CD14-positive monocyte (primary cell): ENCODE data around the gene MRPL34. TPM values are rescaled to one million over a fixed set of nuclear protein-coding genes. Genes with fewer than 3 reads are reported as not detected.

Experiments used
- DNase-seq, 3 donors: peaks; one replicate each; pipeline ENCODE4 v3.0.0-alpha.2; 2011 to 2022
- H2AFZ ChIP-seq: 2 replicates; pipeline ENCODE4 v1.6.0; 2012; ENCODE audit warnings: mild to moderate bottlenecking, low read depth, low read length, inconsistent platforms; ENCODE audit not compliant: insufficient read depth, poor library complexity, severe bottlenecking
- H3K27ac ChIP-seq, 2 donors: 1 replicate in 1 of 2; 2 replicates in 1 of 2; pipeline ENCODE4 v1.5.1; 2012 to 2013; ENCODE audit warnings: low read length in 2 of 2, control low read depth in 1 of 2, inconsistent platforms in 1 of 2, low read depth in 1 of 2, mild to moderate bottlenecking in 1 of 2
- H3K27me3 ChIP-seq, 2 donors: one replicate each; pipeline versions ENCODE4 v1.6.0 to v1.6.1; 2011 to 2013; ENCODE audit warnings: low read length in 2 of 2; ENCODE audit not compliant: control insufficient read depth in 2 of 2, insufficient read depth in 2 of 2
- H3K36me3 ChIP-seq, 2 donors: replicated peaks in 1 of 2; 1 replicate in 1 of 2; 2 replicates in 1 of 2; pipeline versions ENCODE4 v1.5.1 to v1.6.1; 2012 to 2013; ENCODE audit warnings: low read length in 2 of 2, control low read depth in 1 of 2, inconsistent platforms in 1 of 2, mild to moderate bottlenecking in 1 of 2; ENCODE audit not compliant: insufficient read depth in 2 of 2, control insufficient read depth in 1 of 2
- H3K4me1 ChIP-seq, 2 donors: 1 replicate in 1 of 2; 2 replicates in 1 of 2; pipeline versions ENCODE4 v1.5.1 to v1.6.1; 2012 to 2013; ENCODE audit warnings: low read length in 2 of 2, control low read depth in 1 of 2, inconsistent platforms in 1 of 2, mild to moderate bottlenecking in 1 of 2, moderate library complexity in 1 of 2; ENCODE audit not compliant: insufficient read depth in 2 of 2, control insufficient read depth in 1 of 2
- H3K4me2 ChIP-seq: replicated peaks from 2 replicates; pipeline ENCODE3; 2012; ENCODE audit warnings: low read length, moderate library complexity, mild to moderate bottlenecking; ENCODE audit not compliant: poor library complexity, severe bottlenecking; ENCODE audit errors: extremely low read depth
- H3K4me3 ChIP-seq, 3 experiments: fragments of 200-600 bp in 1 of 3; sonication (generic) in 1 of 3; replicated peaks in 1 of 3; 1 replicate in 2 of 3; 2 replicates in 1 of 3; pipeline ENCODE4 v1.5.1; 2011 to 2013; ENCODE audit warnings: low read length in 3 of 3, mild to moderate bottlenecking in 3 of 3, control low read depth in 2 of 3, low read depth in 2 of 3, inconsistent platforms in 1 of 3, moderate library complexity in 1 of 3
- H3K79me2 ChIP-seq: 2 replicates; pipeline ENCODE4 v1.6.0; 2012; ENCODE audit warnings: mild to moderate bottlenecking, control low read depth, inconsistent platforms, low read length, moderate library complexity; ENCODE audit not compliant: insufficient read depth
- H3K9ac ChIP-seq: 2 replicates; pipeline ENCODE4 v1.6.0; 2017; ENCODE audit warnings: low read length, mild to moderate bottlenecking; ENCODE audit not compliant: insufficient read depth, poor library complexity, severe bottlenecking
- H3K9me3 ChIP-seq, 2 donors: replicated peaks in 1 of 2; 1 replicate in 1 of 2; 2 replicates in 1 of 2; pipeline versions ENCODE4 v1.5.1 to v1.6.1; 2012 to 2013; ENCODE audit warnings: low read length in 2 of 2, control low read depth in 1 of 2; ENCODE audit not compliant: control insufficient read depth in 1 of 2, insufficient read depth in 1 of 2
- H4K20me1 ChIP-seq: 2 replicates; pipeline ENCODE4 v1.6.0; 2012; ENCODE audit warnings: mild to moderate bottlenecking, low read length, control low read depth, moderate library complexity; ENCODE audit not compliant: insufficient read depth
- H3K27ac Mint-ChIP-seq, 7 donors: one replicate each; pipeline ENCODE4 v1.8.0; 2020; ENCODE audit warnings: mild to moderate bottlenecking in 7 of 7, mixed read lengths in 7 of 7, moderate library complexity in 6 of 7, inconsistent platforms in 2 of 7
- H3K27me3 Mint-ChIP-seq, 3 donors: one replicate each; pipeline ENCODE4 v1.8.0; 2021 to 2022; ENCODE audit warnings: low read depth in 3 of 3, mild to moderate bottlenecking in 3 of 3, mixed read lengths in 3 of 3, moderate library complexity in 3 of 3, inconsistent platforms in 1 of 3
- H3K36me3 Mint-ChIP-seq, 2 donors: one replicate each; pipeline ENCODE4 v1.8.0; 2020; ENCODE audit warnings: mixed read lengths in 2 of 2, inconsistent platforms in 1 of 2, mild to moderate bottlenecking in 1 of 2
- H3K4me1 Mint-ChIP-seq: one replicate; pipeline ENCODE4 v1.8.0; 2020; ENCODE audit warnings: mild to moderate bottlenecking, mixed read lengths
- H3K4me3 Mint-ChIP-seq, 2 donors: one replicate each; pipeline ENCODE4 v1.8.0; 2020; ENCODE audit warnings: mild to moderate bottlenecking in 2 of 2, mixed read lengths in 2 of 2, moderate library complexity in 1 of 2
- H3K9me3 Mint-ChIP-seq, 7 donors: one replicate each; pipeline ENCODE4 v1.8.0; 2020 to 2022; ENCODE audit warnings: mixed read lengths in 7 of 7, mild to moderate bottlenecking in 6 of 7, moderate library complexity in 6 of 7, inconsistent platforms in 2 of 7
- CTCF ChIP-seq: fragments of 200-600 bp; IDR thresholded peaks from one replicate; pipeline ENCODE4 v1.8.0; 2022; ENCODE audit warnings: antibody characterized with exemption, mild to moderate bottlenecking
- WGBS: methylation state at CpG from one replicate; pipeline ENCODE4 v1.1.5; 2013; ENCODE audit warnings: missing lambda C conversion rate; ENCODE audit not compliant: insufficient coverage; 5-methylcytosine and 5-hydroxymethylcytosine counted together
- intact Hi-C, 2 donors: fragments of 100-400 bp; cut with micrococcal nuclease; formaldehyde crosslinking; loops; one replicate each; pipeline versions ENCODE4 v1.15.0 to v1.15.1; 2023
- polyA plus RNA-seq, 3 donors: library from polyadenylated mRNA; depleted of rRNA in 1 of 3; unstranded in 2 of 3; stranded (reverse) in 1 of 3; fragments of 300-500 nt in 2 of 3; fragments of >200 nt in 1 of 3; fragmentation: Illumina TruSeq in 2 of 3; gene quantifications; 1 replicate in 2 of 3; 2 replicates in 1 of 3; pipeline ENCODE4 v1.2.3, GENCODE V29; 2012 to 2021

The MRPL34 gene
- polyA plus RNA-seq, 3 donors = 13.2 to 208 (median 155) TPM

GRCh38 chr19:17286263-17286662 lies 19.4 kb upstream of the MRPL34 start:
- Mint-ChIP-seq H3K4me1 (peaks cover 8% of the 10 kb centered on the region), H3K36me3 (peaks cover 10 to 44% of the 10 kb centered on the region in 2 donors), H3K27ac (peak overlapping the region in 2 of 7 donors; percentile 52 to 82), H3K27me3 (peaks cover 0 to 10% (median 0%) of the 10 kb centered on the region in 3 donors), H3K4me3 (no peak overlapping the region), H3K9me3 (no peaks in the 10 kb centered on the region)
- H3K4me1 ChIP-seq = peaks cover 19 to 20% of the 10 kb centered on the region in 2 donors
- no peak overlapping the region for H3K9ac ChIP-seq
- intact Hi-C loops = no loop called here
- peaks cover 8 to 27% of the 10 kb centered on the region in 2 donors for H3K36me3 ChIP-seq
- DNase-seq = no peak
- no peak for TF ChIP-seq CTCF
- no peak overlapping the region for H3K4me3 ChIP-seq
- peaks cover 4% of the 10 kb centered on the region for H4K20me1 ChIP-seq
- no peaks in the 10 kb centered on the region for H3K27me3 ChIP-seq
- H3K4me2 ChIP-seq = no peak overlapping the region
- 95% methylated on average over 9 of the region's 11 CpGs for WGBS
- H3K27ac ChIP-seq = no peak overlapping the region
- no peaks in the 10 kb centered on the region for H3K9me3 ChIP-seq
- no peaks in the 10 kb centered on the region for H3K79me2 ChIP-seq
- no peak overlapping the region for H2AFZ ChIP-seq

- no peak overlapping the region for H3K9ac ChIP-seq
- H3K4me3 ChIP-seq = no peak overlapping the region
- H3K27ac Mint-ChIP-seq = peak overlapping the region in 2 of 7 donors; percentile 52 to 82
- 95% methylated on average over 9 of the region's 9 CpGs for WGBS
- no peaks in the 10 kb centered on the region for H3K9me3 Mint-ChIP-seq
- DNase-seq = no peak
- H3K4me3 Mint-ChIP-seq = no peak overlapping the region
- no peak overlapping the region for H2AFZ ChIP-seq
- H3K4me1 Mint-ChIP-seq = peaks cover 6% of the 10 kb centered on the region
- peaks cover 4% of the 10 kb centered on the region for H4K20me1 ChIP-seq
- peaks cover 15% of the 10 kb centered on the region in 2 donors for H3K4me1 ChIP-seq
- no peak overlapping the region for H3K4me2 ChIP-seq
- H3K36me3 ChIP-seq = peaks cover 8 to 27% of the 10 kb centered on the region in 2 donors
- H3K9me3 ChIP-seq = no peaks in the 10 kb centered on the region
- H3K36me3 Mint-ChIP-seq = peaks cover 10 to 47% of the 10 kb centered on the region in 2 donors
- no peak for TF ChIP-seq CTCF
- peaks cover 0 to 10% (median 0%) of the 10 kb centered on the region in 3 donors for H3K27me3 Mint-ChIP-seq
- no peaks in the 10 kb centered on the region for H3K79me2 ChIP-seq
- no peaks in the 10 kb centered on the region for H3K27me3 ChIP-seq
- H3K27ac ChIP-seq = no peak overlapping the region
- intact Hi-C loops = no loop called here
Measured at GRCh38 chr19:17286752-17287151, 18.9 kb upstream of the MRPL34 start.
